Calu3 (cell line): ENCODE data around the gene MYOCD. TPM values are rescaled to one million over a fixed set of nuclear protein-coding genes. Genes with fewer than 3 reads are reported as not detected.
A peak's percentile ranks its signal among the peaks of the same experiment; 100 is the strongest.
"Not testable (repeated sequence)": the region's sequence is repeated elsewhere in the genome, so short reads cannot be mapped to it uniquely, and the experiment has no call there.

ENCODE experiments used
- BruUV-seq: library from RNA; stranded (reverse); fragments of 400-500 nt; replicated peaks from 2 replicates; lab custom pipeline; 2021; lab: Mats Ljungman, UMichigan
- CTCF ChIA-PET: fragments of 300-600 bp; sonication (Branson Sonifier 250); formaldehyde crosslinking; loops from one replicate; lab custom pipeline; 2022; ENCODE audit warnings: antibody characterized with exemption; lab: Charles Lee
- DNase-seq: peaks from one replicate; pipeline ENCODE4 v3.0.0; 2022
- H3K27ac Mint-ChIP-seq: one replicate; pipeline ENCODE4 v1.8.0; 2022; ENCODE audit warnings: mixed read lengths; ENCODE audit not compliant: unreplicated experiment
- H3K27me3 Mint-ChIP-seq: one replicate; pipeline ENCODE4 v1.8.0; 2022; ENCODE audit warnings: mixed read lengths; ENCODE audit not compliant: unreplicated experiment
- H3K36me3 Mint-ChIP-seq: one replicate; pipeline ENCODE4 v1.8.0; 2022; ENCODE audit warnings: mild to moderate bottlenecking, moderate library complexity, mixed read lengths; ENCODE audit not compliant: insufficient read depth, unreplicated experiment
- H3K4me1 Mint-ChIP-seq: one replicate; pipeline ENCODE4 v1.8.0; 2022; ENCODE audit warnings: mild to moderate bottlenecking, low read depth, mixed read lengths; ENCODE audit not compliant: unreplicated experiment
- H3K4me3 Mint-ChIP-seq: one replicate; pipeline ENCODE4 v1.8.0; 2022; ENCODE audit warnings: mild to moderate bottlenecking, low read depth, moderate library complexity, mixed read lengths; ENCODE audit not compliant: unreplicated experiment
- H3K9me3 Mint-ChIP-seq: one replicate; pipeline ENCODE4 v1.8.0; 2022; ENCODE audit warnings: low read depth, mixed read lengths; ENCODE audit not compliant: unreplicated experiment
- CTCF ChIP-seq: fragments of 200-600 bp; IDR thresholded peaks from one replicate; pipeline ENCODE4 v1.8.0; 2022; ENCODE audit warnings: antibody characterized with exemption; ENCODE audit not compliant: unreplicated experiment
- intact Hi-C: fragments of 100-400 bp; cut with micrococcal nuclease; formaldehyde crosslinking; loops from one replicate; pipeline ENCODE4 v1.10.0; 2022; ENCODE audit not compliant: unreplicated experiment
- total RNA-seq: library from RNA; stranded (reverse); gene quantifications from 2 replicates; pipeline ENCODE4 v1.2.3, GENCODE V29; 2022

MYOCD gene
- total RNA-seq, 1 experiment from 2014 or later, result not detected

GRCh38 chr17:12631076-12631475 lies 34.6 kb upstream of the MYOCD start:
- H3K9me3 Mint-ChIP-seq, result peaks cover 2% of the 10 kb centered on the region
- CTCF ChIA-PET, result no interaction called here
- H3K36me3 Mint-ChIP-seq, result no peaks in the 10 kb centered on the region
- DNase-seq, result no peak
- H3K4me1 Mint-ChIP-seq, result peaks cover 27% of the 10 kb centered on the region
- H3K27me3 Mint-ChIP-seq, result no peaks in the 10 kb centered on the region
- no TSS peak for BruUV-seq
- no peak overlapping the region for H3K27ac Mint-ChIP-seq
- TF ChIP-seq CTCF, result no peak
- H3K4me3 Mint-ChIP-seq, result no peak overlapping the region
- intact Hi-C loops, result no loop called here

- no peak overlapping the region for H3K4me3 Mint-ChIP-seq
- intact Hi-C loops, result no loop called here
- no TSS peak for BruUV-seq
- peaks cover 31% of the 10 kb centered on the region for H3K4me1 Mint-ChIP-seq
- no peak for DNase-seq
- H3K9me3 Mint-ChIP-seq, result no peaks in the 10 kb centered on the region
- CTCF ChIA-PET, result no interaction called here
- no peaks in the 10 kb centered on the region for H3K36me3 Mint-ChIP-seq
- TF ChIP-seq CTCF, result no peak
- no peaks in the 10 kb centered on the region for H3K27me3 Mint-ChIP-seq
- no peak overlapping the region for H3K27ac Mint-ChIP-seq
These were observed 32.9 kb upstream of the MYOCD start for GRCh38 chr17:12632785-12633184.

GRCh38 chr17:12634789-12635414 lies 30.8 kb upstream of the MYOCD start:
- no peak for TF ChIP-seq CTCF
- CTCF ChIA-PET, result no interaction called here
- H3K4me3 Mint-ChIP-seq, result no peak overlapping the region
- no peaks in the 10 kb centered on the region for H3K9me3 Mint-ChIP-seq
- H3K27me3 Mint-ChIP-seq, result no peaks in the 10 kb centered on the region
- intact Hi-C loops, result no loop called here
- no peak for DNase-seq
- no TSS peak for BruUV-seq
- no peaks in the 10 kb centered on the region for H3K36me3 Mint-ChIP-seq
- no peak overlapping the region for H3K27ac Mint-ChIP-seq
- peaks cover 26% of the 10 kb centered on the region for H3K4me1 Mint-ChIP-seq

GRCh38 chr17:12635996-12636395 lies 29.7 kb upstream of the MYOCD start:
- H3K4me3 Mint-ChIP-seq, H3K27me3 Mint-ChIP-seq, DNase-seq, H3K36me3 Mint-ChIP-seq, BruUV-seq, H3K9me3 Mint-ChIP-seq, intact Hi-C loops, CTCF ChIA-PET, H3K27ac Mint-ChIP-seq: not testable (repeated sequence)
- H3K4me1 Mint-ChIP-seq, result peaks cover 16% of the 10 kb centered on the region

- peak; percentile 39 for DNase-seq
- Mint-ChIP-seq H3K27me3 (no peaks in the 10 kb centered on the region), H3K27ac (peak overlapping the region; percentile 7), H3K4me1 (peaks cover 12% of the 10 kb centered on the region), H3K4me3 (no peak overlapping the region), H3K9me3 (peaks cover 2% of the 10 kb centered on the region), H3K36me3 (no peaks in the 10 kb centered on the region)
- BruUV-seq, result no TSS peak
- CTCF ChIA-PET, result no interaction called here
- no peak for TF ChIP-seq CTCF
- intact Hi-C loops, result no loop called here
These were observed 28.7 kb upstream of the MYOCD start for GRCh38 chr17:12637015-12637414.
